HepG2 (cell line): ENCODE results near the gene PLXNA4. TPM values are rescaled to one million over a fixed set of nuclear protein-coding genes. Genes with fewer than 3 reads are reported as not detected.

ENCODE experiments used
- BCL6 ChIP-seq: IDR thresholded peaks from 2 replicates; pipeline ENCODE4 v1.6.1; 2016; ENCODE audit warnings: missing genetic modification reagents, missing compliant biosample characterization
- CCDC6 ChIP-seq: sonication (generic); formaldehyde crosslinking; IDR thresholded peaks from 2 replicates; pipeline ENCODE4 v1.8.1; 2022; ENCODE audit warnings: mild to moderate bottlenecking, missing genetic modification reagents, moderate library complexity
- CREB1 ChIP-seq, 2 experiments: fragments of 450-650 bp in 1 of 2; IDR thresholded peaks; 2 replicates each; pipeline ENCODE4 v1.6.1; 2016 to 2017; ENCODE audit warnings: control low read depth in 1 of 2, mild to moderate bottlenecking in 1 of 2, missing compliant biosample characterization in 1 of 2, missing genetic modification characterization in 1 of 2
- ELF3 ChIP-seq: IDR thresholded peaks from 2 replicates; pipeline ENCODE4 v1.6.1; 2016; ENCODE audit warnings: missing genetic modification reagents, missing compliant biosample characterization
- GTF3A ChIP-seq: sonication (generic); formaldehyde crosslinking; conservative IDR thresholded peaks from 2 replicates; pipeline ENCODE4 v1.4.0; 2020; ENCODE audit warnings: mild to moderate bottlenecking, missing genetic modification reagents
- HDAC1 ChIP-seq: sonication (generic); formaldehyde crosslinking; IDR thresholded peaks from 2 replicates; pipeline ENCODE4 v1.5.1; 2020; ENCODE audit warnings: mild to moderate bottlenecking, missing genetic modification reagents
- KLF16 ChIP-seq, 2 experiments: sonication (generic) in 1 of 2; formaldehyde crosslinking in 1 of 2; IDR thresholded peaks; 2 replicates each; pipeline versions ENCODE4 v1.6.1 to v1.8.0; 2016 to 2023; ENCODE audit warnings: missing genetic modification reagents in 2 of 2, missing compliant biosample characterization in 1 of 2
- RARA ChIP-seq: IDR thresholded peaks from 2 replicates; pipeline ENCODE4 v1.6.1; 2016; ENCODE audit warnings: missing genetic modification reagents, missing compliant biosample characterization
- SAP130 ChIP-seq: IDR thresholded peaks from 2 replicates; pipeline ENCODE4 v1.6.1; 2016; ENCODE audit warnings: low read depth
- SMYD3 ChIP-seq: sonication (generic); formaldehyde crosslinking; IDR thresholded peaks from 2 replicates; pipeline ENCODE4 v1.8.1; 2023; ENCODE audit warnings: mild to moderate bottlenecking, missing genetic modification reagents
- SOX5 ChIP-seq: IDR thresholded peaks from 2 replicates; pipeline ENCODE4 v1.6.1; 2016; ENCODE audit warnings: borderline replicate concordance
- SOX6 ChIP-seq, 2 experiments: fragments of 450-650 bp in 1 of 2; sonication (generic) in 1 of 2; formaldehyde crosslinking in 1 of 2; IDR thresholded peaks; 2 replicates each; pipeline versions ENCODE4 v1.4.0 to v1.6.1; 2017 to 2020; ENCODE audit warnings: antibody characterized with exemption in 1 of 2, mild to moderate bottlenecking in 1 of 2, missing genetic modification reagents in 1 of 2
- TARDBP ChIP-seq: sonication (generic); formaldehyde crosslinking; IDR thresholded peaks from 2 replicates; pipeline ENCODE4 v1.8.0; 2022; ENCODE audit warnings: mild to moderate bottlenecking, missing genetic modification reagents
- TCF7 ChIP-seq: sonication (generic); IDR thresholded peaks from 2 replicates; pipeline ENCODE4 v1.6.1; 2016; ENCODE audit warnings: antibody characterized with exemption, low read depth
- TOPORS ChIP-seq: sonication (generic); formaldehyde crosslinking; IDR thresholded peaks from 2 replicates; pipeline ENCODE4 v1.8.0; 2023; ENCODE audit warnings: mild to moderate bottlenecking, missing genetic modification reagents
- U2AF1 ChIP-seq: fragments of 200-400 bp; formaldehyde crosslinking; optimal IDR thresholded peaks from 2 replicates; pipeline ENCODE3; 2017; ENCODE audit warnings: mild to moderate bottlenecking, low read depth, low read length
- ZBTB8A ChIP-seq: sonication (generic); formaldehyde crosslinking; IDR thresholded peaks from 2 replicates; pipeline ENCODE4 v1.4.0; 2020; ENCODE audit warnings: mild to moderate bottlenecking, low read depth, missing genetic modification reagents, borderline replicate concordance
- ZC3H4 ChIP-seq: sonication (generic); formaldehyde crosslinking; IDR thresholded peaks from 2 replicates; pipeline ENCODE4 v1.4.0; 2020; ENCODE audit warnings: missing genetic modification reagents, borderline replicate concordance
- ZNF331 ChIP-seq: sonication (generic); formaldehyde crosslinking; IDR thresholded peaks from 2 replicates; pipeline ENCODE4 v1.4.0; 2020; ENCODE audit warnings: missing genetic modification reagents
- ZNF562 ChIP-seq: sonication (generic); formaldehyde crosslinking; IDR thresholded peaks from 2 replicates; pipeline ENCODE4 v1.8.0; 2022; ENCODE audit warnings: missing genetic modification reagents, borderline replicate concordance
- ZNF567 ChIP-seq: sonication (generic); formaldehyde crosslinking; IDR thresholded peaks from 2 replicates; pipeline ENCODE4 v1.8.1; 2023; ENCODE audit warnings: mild to moderate bottlenecking, missing genetic modification reagents, borderline replicate concordance
- ZNF644 ChIP-seq: IDR thresholded peaks from 2 replicates; pipeline ENCODE4 v1.6.1; 2016; ENCODE audit warnings: low read depth
- ZNF772 ChIP-seq: sonication (generic); formaldehyde crosslinking; IDR thresholded peaks from 2 replicates; pipeline ENCODE4 v1.5.0; 2020; ENCODE audit warnings: mild to moderate bottlenecking, missing genetic modification reagents
- polyA plus RNA-seq, 8 experiments: library from polyadenylated mRNA; depleted of rRNA in 3 of 8; stranded (reverse) in 7 of 8; unstranded in 1 of 8; fragments of >200 nt; fragmentation: Illumina TruSeq in 4 of 8; extraction: Trizol in 4 of 8; gene quantifications; 2 replicates each; pipeline versions ENCODE4 v1.2.1 to v1.2.3, GENCODE V29; 2011 to 2016; ENCODE audit warnings: low read depth in 4 of 8, missing spikeins in 1 of 8, mixed read lengths in 1 of 8; ENCODE audit not compliant: insufficient read depth in 1 of 8
- total RNA-seq, 5 experiments: library from RNA; depleted of rRNA; stranded (reverse); fragments of >200 nt; fragmentation: Illumina TruSeq; extraction: Trizol; gene quantifications; 2 replicates each; pipeline ENCODE4 v1.2.3, GENCODE V29; 2016; ENCODE audit warnings: low read depth in 1 of 5
- TF ChIP-seq, protein P1 (sequence below): sonication (generic); formaldehyde crosslinking; IDR thresholded peaks from 2 replicates; pipeline ENCODE4 v1.5.1; 2020; ENCODE audit warnings: missing genetic modification reagents, mild to moderate bottlenecking, borderline replicate concordance
- TF ChIP-seq, protein P2 (sequence below): IDR thresholded peaks from 2 replicates; pipeline ENCODE4 v1.6.1; 2016
- TF ChIP-seq, protein P3 (sequence below): sonication (generic); formaldehyde crosslinking; IDR thresholded peaks from 2 replicates; pipeline ENCODE4 v1.9.0; 2022; ENCODE audit warnings: missing genetic modification reagents, mild to moderate bottlenecking, borderline replicate concordance
- TF ChIP-seq, protein P4 (sequence below): sonication (generic); formaldehyde crosslinking; IDR thresholded peaks from 2 replicates; pipeline ENCODE4 v1.4.0; 2020; ENCODE audit warnings: mild to moderate bottlenecking, missing genetic modification reagents

PLXNA4 gene
- total and polyA plus RNA-seq, 2 of the 13 experiments (the other 11 are each of a cell fraction or from before 2014, with no cell fraction given), result 0.01 to 0.04 TPM

DNA sequence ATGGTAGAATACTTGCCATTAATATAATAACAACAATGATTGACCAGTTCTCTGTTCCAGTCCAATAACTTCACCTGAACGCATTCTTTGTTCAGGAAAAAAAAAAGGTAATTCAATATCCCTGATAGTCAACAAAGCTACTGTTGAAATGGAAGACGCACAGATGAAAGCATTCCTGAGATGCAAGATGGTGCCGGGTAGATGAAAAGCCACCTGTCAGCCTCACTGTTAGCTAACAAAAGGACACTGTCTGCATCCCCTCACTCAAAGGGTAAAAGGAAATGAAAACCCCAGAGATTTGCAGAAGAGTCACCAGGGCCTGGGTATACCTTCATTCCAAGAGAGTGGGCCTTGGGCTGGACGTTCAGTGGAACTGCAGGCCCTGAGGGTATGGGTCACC is 357.4 kb downstream of the PLXNA4 start (continued):
- TF ChIP-seq SOX6 (IDR thresholded peaks at IDR 0.05), result no peak
- TF ChIP-seq SOX6 (CRISPR knock-in tag; IDR thresholded peaks at IDR 0.05), result peak; percentile 93
- TF ChIP-seq ZNF567, result no peak
- no peak for TF ChIP-seq ZBTB8A (CRISPR knock-in tag)
- TF ChIP-seq, protein P1, sequence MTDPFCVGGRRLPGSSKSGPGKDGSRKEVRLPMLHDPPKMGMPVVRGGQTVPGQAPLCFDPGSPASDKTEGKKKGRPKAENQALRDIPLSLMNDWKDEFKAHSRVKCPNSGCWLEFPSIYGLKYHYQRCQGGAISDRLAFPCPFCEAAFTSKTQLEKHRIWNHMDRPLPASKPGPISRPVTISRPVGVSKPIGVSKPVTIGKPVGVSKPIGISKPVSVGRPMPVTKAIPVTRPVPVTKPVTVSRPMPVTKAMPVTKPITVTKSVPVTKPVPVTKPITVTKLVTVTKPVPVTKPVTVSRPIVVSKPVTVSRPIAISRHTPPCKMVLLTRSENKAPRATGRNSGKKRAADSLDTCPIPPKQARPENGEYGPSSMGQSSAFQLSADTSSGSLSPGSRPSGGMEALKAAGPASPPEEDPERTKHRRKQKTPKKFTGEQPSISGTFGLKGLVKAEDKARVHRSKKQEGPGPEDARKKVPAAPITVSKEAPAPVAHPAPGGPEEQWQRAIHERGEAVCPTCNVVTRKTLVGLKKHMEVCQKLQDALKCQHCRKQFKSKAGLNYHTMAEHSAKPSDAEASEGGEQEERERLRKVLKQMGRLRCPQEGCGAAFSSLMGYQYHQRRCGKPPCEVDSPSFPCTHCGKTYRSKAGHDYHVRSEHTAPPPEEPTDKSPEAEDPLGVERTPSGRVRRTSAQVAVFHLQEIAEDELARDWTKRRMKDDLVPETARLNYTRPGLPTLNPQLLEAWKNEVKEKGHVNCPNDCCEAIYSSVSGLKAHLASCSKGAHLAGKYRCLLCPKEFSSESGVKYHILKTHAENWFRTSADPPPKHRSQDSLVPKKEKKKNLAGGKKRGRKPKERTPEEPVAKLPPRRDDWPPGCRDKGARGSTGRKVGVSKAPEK, result no peak
- 0 out of 2 replicates have a peak, but pooled peaks have one; percentile 24 for TF ChIP-seq SAP130 (CRISPR knock-in tag)
- TF ChIP-seq, protein P2, sequence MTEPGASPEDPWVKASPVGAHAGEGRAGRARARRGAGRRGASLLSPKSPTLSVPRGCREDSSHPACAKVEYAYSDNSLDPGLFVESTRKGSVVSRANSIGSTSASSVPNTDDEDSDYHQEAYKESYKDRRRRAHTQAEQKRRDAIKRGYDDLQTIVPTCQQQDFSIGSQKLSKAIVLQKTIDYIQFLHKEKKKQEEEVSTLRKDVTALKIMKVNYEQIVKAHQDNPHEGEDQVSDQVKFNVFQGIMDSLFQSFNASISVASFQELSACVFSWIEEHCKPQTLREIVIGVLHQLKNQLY (CRISPR knock-in tag), result 0 out of 2 replicates have a peak, but pooled peaks have one; percentile 22
- peak; percentile 96 for TF ChIP-seq TCF7
- TF ChIP-seq RARA (CRISPR knock-in tag), result peak; percentile 57
- TF ChIP-seq SMYD3 (CRISPR knock-in tag), result no peak
- TF ChIP-seq KLF16 (CRISPR knock-in tag; IDR thresholded peaks at IDR 0.05), result peak in 1 of 2 experiments; percentile 63; a peak in 1 of 4 replicates
- peak; percentile 93 for TF ChIP-seq SOX5 (CRISPR knock-in tag)
- no peak for TF ChIP-seq TOPORS (CRISPR knock-in tag)
- TF ChIP-seq, protein P3, sequence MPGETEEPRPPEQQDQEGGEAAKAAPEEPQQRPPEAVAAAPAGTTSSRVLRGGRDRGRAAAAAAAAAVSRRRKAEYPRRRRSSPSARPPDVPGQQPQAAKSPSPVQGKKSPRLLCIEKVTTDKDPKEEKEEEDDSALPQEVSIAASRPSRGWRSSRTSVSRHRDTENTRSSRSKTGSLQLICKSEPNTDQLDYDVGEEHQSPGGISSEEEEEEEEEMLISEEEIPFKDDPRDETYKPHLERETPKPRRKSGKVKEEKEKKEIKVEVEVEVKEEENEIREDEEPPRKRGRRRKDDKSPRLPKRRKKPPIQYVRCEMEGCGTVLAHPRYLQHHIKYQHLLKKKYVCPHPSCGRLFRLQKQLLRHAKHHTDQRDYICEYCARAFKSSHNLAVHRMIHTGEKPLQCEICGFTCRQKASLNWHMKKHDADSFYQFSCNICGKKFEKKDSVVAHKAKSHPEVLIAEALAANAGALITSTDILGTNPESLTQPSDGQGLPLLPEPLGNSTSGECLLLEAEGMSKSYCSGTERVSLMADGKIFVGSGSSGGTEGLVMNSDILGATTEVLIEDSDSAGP (CRISPR knock-in tag), result no peak
- TF ChIP-seq BCL6 (CRISPR knock-in tag), result peak; percentile 58
- TF ChIP-seq U2AF1, result no peak
- peak; percentile 98 for TF ChIP-seq ZNF644 (CRISPR knock-in tag)
- TF ChIP-seq ZNF331, result peak; percentile 65
- TF ChIP-seq HDAC1 (CRISPR knock-in tag), result peak; percentile 55; the same call in 1 of the 2 replicates
- TF ChIP-seq GTF3A, result no peak
- no peak for TF ChIP-seq ZNF562 (CRISPR knock-in tag)
- no peak for TF ChIP-seq ZC3H4
- TF ChIP-seq ZNF772, result no peak
- no peak for TF ChIP-seq CREB1 (IDR thresholded peaks at IDR 0.05)
- 0 out of 2 replicates have a peak, but pooled peaks have one; percentile 41 for TF ChIP-seq CREB1 (CRISPR knock-in tag; IDR thresholded peaks at IDR 0.05)
- peak; percentile 79 for TF ChIP-seq ELF3 (CRISPR knock-in tag)
- peak; percentile 56; the same call in 1 of the 2 replicates for TF ChIP-seq TARDBP (CRISPR knock-in tag)
- TF ChIP-seq, protein P4, sequence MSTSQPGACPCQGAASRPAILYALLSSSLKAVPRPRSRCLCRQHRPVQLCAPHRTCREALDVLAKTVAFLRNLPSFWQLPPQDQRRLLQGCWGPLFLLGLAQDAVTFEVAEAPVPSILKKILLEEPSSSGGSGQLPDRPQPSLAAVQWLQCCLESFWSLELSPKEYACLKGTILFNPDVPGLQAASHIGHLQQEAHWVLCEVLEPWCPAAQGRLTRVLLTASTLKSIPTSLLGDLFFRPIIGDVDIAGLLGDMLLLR (CRISPR knock-in tag), result no peak
- TF ChIP-seq CCDC6, result no peak
